ENCODE results near the gene DACT2. TPM values are rescaled to one million over a fixed set of nuclear protein-coding genes. Genes with fewer than 3 reads are reported as not detected.

DACT2 gene
- total and polyA plus RNA-seq, 9 of the 15 experiments (the other 6 are each of a cell fraction or from before 2014, with no cell fraction given), result not detected

DNA sequence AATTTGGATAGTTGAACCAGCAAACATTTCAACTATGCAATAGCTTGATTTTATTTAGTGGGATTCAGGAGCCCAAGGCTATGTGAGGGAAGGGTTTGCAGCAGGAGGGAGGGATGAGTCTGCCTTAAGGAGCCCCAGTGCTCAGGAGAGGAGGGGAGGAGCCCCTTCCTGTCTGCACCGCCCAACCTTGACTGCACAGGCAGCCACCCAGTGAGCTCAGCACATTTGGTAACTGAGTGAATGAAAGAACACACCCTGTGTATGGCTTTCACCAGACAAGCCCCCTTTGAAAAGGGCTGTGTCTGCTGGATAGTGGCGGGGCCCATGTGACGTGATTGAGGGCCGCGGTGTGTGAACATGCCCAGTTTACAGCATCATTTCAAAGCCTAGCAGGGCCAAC is 17.0 kb downstream of the DACT2 start:
- H3K27me3 ChIP-seq (ENCODE audit: control insufficient read depth in 2 of 2, insufficient read depth in 2 of 2, low read length in 2 of 2), result peaks cover 65 to 77% of the 10 kb centered on the region in 2 experiments
- POLR2A ChIA-PET, result interaction anchor here (0.7 kb wide), 1 partner anchor 11 kb away, joined by 3 read pairs; no protein-coding TSS in a partner anchor

GRCh38 chr6:168301648-168302398 is 17.8 kb downstream of the DACT2 start:
- H3K9ac ChIP-seq (ENCODE audit: insufficient read depth in 1 of 2, low read depth in 2 of 2, low read length in 2 of 2), result no peak overlapping the region
- no peak for FAIRE-seq
- no peaks in the 10 kb centered on the region for H3K36me3 ChIP-seq (ENCODE audit: control insufficient read depth, insufficient read depth, low read length)
- no peaks in the 10 kb centered on the region for H3K9me1 ChIP-seq (ENCODE audit: control insufficient read depth, insufficient read depth, low read length)
- intact Hi-C loops (cut with micrococcal nuclease), result no loop called here
- no peak overlapping the region for H3K4me2 ChIP-seq (ENCODE audit: insufficient read depth, low read length)
- no peak for DNase-seq (ENCODE audit: extremely low read depth in 1 of 4, low spot score in 3 of 4)
- no peak overlapping the region for H3K27ac ChIP-seq (ENCODE audit: extremely low read depth, low read depth, low read length)
- H4K20me1 ChIP-seq (replicated peaks; ENCODE audit: control insufficient read depth, insufficient read depth, low read length), result peaks cover 3% of the 10 kb centered on the region; the same call in 1 of the 2 replicates
- ATAC-seq, result no peak
- H3K4me3 ChIP-seq, result no peak overlapping the region
- H3K79me2 ChIP-seq (ENCODE audit: control insufficient read depth, insufficient read depth, low read length), result no peaks in the 10 kb centered on the region
- no peak for TF ChIP-seq ARID3A (IDR thresholded peaks at IDR 0.05; ENCODE audit: borderline replicate concordance, low read depth, low read length)
- TF ChIP-seq CC2D1A (IDR thresholded peaks at IDR 0.05), result no peak
- no peak for TF ChIP-seq TAL1 (IDR thresholded peaks at IDR 0.05)
- in situ Hi-C loops (cut with MboI), result no loop called here
- BruUV-seq (replicated peaks), result no TSS peak
- 1% methylated on average over 16 of the region's 16 CpGs for WGBS (ENCODE audit: insufficient coverage, low coverage, missing lambda C conversion rate)
- ChIA-PET POLR2A (interaction anchor here (0.7 to 1.2 kb wide), 3 partner anchors 11 to 36 kb away, joined by 3 to 4 read pairs (median 4); no protein-coding TSS in a partner anchor), CTCF (ENCODE audit: low intra/inter-chr PET ratio) (no interaction called here)
- H3K9me3 ChIP-seq (replicated peaks; ENCODE audit: control insufficient read depth, insufficient read depth, low read depth, low read length), result no peaks in the 10 kb centered on the region
- H3K27me3 ChIP-seq (ENCODE audit: control insufficient read depth in 2 of 2, insufficient read depth in 2 of 2, low read length in 2 of 2), result peaks cover 63 to 75% of the 10 kb centered on the region in 2 experiments
- no peaks in the 10 kb centered on the region for H3K4me1 ChIP-seq (replicated peaks in 1 of 2; ENCODE audit: control insufficient read depth in 2 of 2, insufficient read depth in 2 of 2, low read length in 2 of 2)
- H2AFZ ChIP-seq (ENCODE audit: low read depth, low read length), result no peak overlapping the region

More for the DNA sequence above, 17.0 kb downstream of the DACT2 start:
- intact Hi-C loops (cut with micrococcal nuclease), result no loop called here
- ATAC-seq, result peak; percentile 75
- peaks cover 0 to 2% of the 10 kb centered on the region in 2 experiments; a peak in 1 of 5 replicates for H3K4me1 ChIP-seq (replicated peaks in 1 of 2; ENCODE audit: control insufficient read depth in 2 of 2, insufficient read depth in 2 of 2, low read length in 2 of 2)
- CTCF ChIA-PET (ENCODE audit: low intra/inter-chr PET ratio), result no interaction called here
- H4K20me1 ChIP-seq (replicated peaks; ENCODE audit: control insufficient read depth, insufficient read depth, low read length), result peaks cover 3% of the 10 kb centered on the region; the same call in 1 of the 2 replicates
- TF ChIP-seq BCOR (IDR thresholded peaks at IDR 0.05) (no peak), ZNF41 (CRISPR knock-in tag; conservative IDR thresholded peaks at IDR 0.05) (no peak)
- H3K36me3 ChIP-seq (ENCODE audit: control insufficient read depth, insufficient read depth, low read length), result no peaks in the 10 kb centered on the region
- peak; percentile 7 to 29 (median 24) for DNase-seq (ENCODE audit: extremely low read depth in 1 of 4, low spot score in 3 of 4)
- H3K79me2 ChIP-seq (ENCODE audit: control insufficient read depth, insufficient read depth, low read length), result no peaks in the 10 kb centered on the region
- no peak overlapping the region for H3K27ac ChIP-seq (ENCODE audit: extremely low read depth, low read depth, low read length)
- no peak overlapping the region for H2AFZ ChIP-seq (ENCODE audit: low read depth, low read length)
- in situ Hi-C loops (cut with MboI), result no loop called here
- H3K9me3 ChIP-seq (replicated peaks; ENCODE audit: control insufficient read depth, insufficient read depth, low read depth, low read length), result no peaks in the 10 kb centered on the region
- no TSS peak for BruUV-seq (replicated peaks)
- no peak overlapping the region for H3K4me3 ChIP-seq
- H3K4me2 ChIP-seq (ENCODE audit: insufficient read depth, low read length), result no peak overlapping the region
- H3K9me1 ChIP-seq (ENCODE audit: control insufficient read depth, insufficient read depth, low read length), result no peaks in the 10 kb centered on the region
- 1% methylated on average over 5 of the region's 5 CpGs for WGBS (ENCODE audit: insufficient coverage, low coverage, missing lambda C conversion rate)
- no peak for FAIRE-seq
- H3K9ac ChIP-seq (ENCODE audit: insufficient read depth in 1 of 2, low read depth in 2 of 2, low read length in 2 of 2), result no peak overlapping the region
